SK-N-SH treated with all-trans-retinoic acid at 6 μM for 48 hours (cell line): Measurements from ENCODE around the gene CBFA2T2.

Source experiments
- ATAC-seq: fragments of 200-7000 bp; cut with Tn5 transposase; 3 replicates; pipeline ENCODE4 v1.9.1; 2020; ENCODE audit warnings: mild to moderate bottlenecking, moderate library complexity
- ARNTL ChIP-seq: fragments of 450-650 bp; formaldehyde crosslinking; IDR thresholded peaks from 2 replicates; pipeline ENCODE4 v1.5.0; 2020; ENCODE audit warnings: low read depth, mild to moderate bottlenecking, moderate library complexity, borderline replicate concordance
- BACH2 ChIP-seq: fragments of 250-450 bp; sonication (Bioruptor Pico); IDR thresholded peaks from 2 replicates; pipeline ENCODE4 v1.9.0; 2021; ENCODE audit warnings: mild to moderate bottlenecking, borderline replicate concordance
- CREB5 ChIP-seq: fragments of 250-450 bp; sonication (Bioruptor Pico); IDR thresholded peaks from 2 replicates; pipeline ENCODE4 v1.5.1; 2020; ENCODE audit warnings: low read depth, mild to moderate bottlenecking, moderate library complexity
- CSDC2 ChIP-seq: fragments of 250-450 bp; sonication (Bioruptor Pico); IDR thresholded peaks from 2 replicates; pipeline ENCODE4 v1.5.0; 2020; ENCODE audit warnings: mild to moderate bottlenecking, moderate library complexity
- CSRNP3 ChIP-seq: fragments of 250-450 bp; sonication (Bioruptor Pico); IDR thresholded peaks from 2 replicates; pipeline ENCODE4 v1.5.1; 2021; ENCODE audit warnings: mild to moderate bottlenecking, moderate library complexity
- ESRRG ChIP-seq: fragments of 250-450 bp; sonication (Bioruptor Pico); IDR thresholded peaks from 2 replicates; pipeline ENCODE4 v1.6.1; 2021; ENCODE audit warnings: mild to moderate bottlenecking
- GLIS3 ChIP-seq: fragments of 250-450 bp; sonication (Bioruptor Pico); IDR thresholded peaks from 2 replicates; pipeline ENCODE4 v1.5.0; 2020; ENCODE audit warnings: mild to moderate bottlenecking, moderate library complexity
- ISL1 ChIP-seq: fragments of 250-450 bp; sonication (Bioruptor Pico); IDR thresholded peaks from 2 replicates; pipeline ENCODE4 v2.1.2; 2022; ENCODE audit warnings: mild to moderate bottlenecking, moderate library complexity
- OSR1 ChIP-seq: fragments of 250-450 bp; sonication (Bioruptor Pico); IDR thresholded peaks from 2 replicates; pipeline ENCODE4 v1.8.0; 2022; ENCODE audit warnings: moderate library complexity, mild to moderate bottlenecking, inconsistent platforms
- PATZ1 ChIP-seq: fragments of 250-450 bp; sonication (Bioruptor Pico); IDR thresholded peaks from 2 replicates; pipeline ENCODE4 v1.8.0; 2020; ENCODE audit warnings: mild to moderate bottlenecking, moderate library complexity, borderline replicate concordance
- PPARA ChIP-seq: fragments of 250-450 bp; sonication (Bioruptor Pico); IDR thresholded peaks from 2 replicates; pipeline ENCODE4 v1.5.0; 2020; ENCODE audit warnings: mild to moderate bottlenecking, borderline replicate concordance
- RARB ChIP-seq: fragments of 250-450 bp; sonication (Bioruptor Pico); IDR thresholded peaks from 2 replicates; pipeline ENCODE4 v1.8.0; 2021; ENCODE audit warnings: mild to moderate bottlenecking, moderate library complexity
- SNAI2 ChIP-seq: fragments of 250-450 bp; sonication (Bioruptor Pico); IDR thresholded peaks from 2 replicates; pipeline ENCODE4 v1.5.0; 2020; ENCODE audit warnings: mild to moderate bottlenecking, moderate library complexity
- TCF4 ChIP-seq: fragments of 250-450 bp; sonication (Bioruptor Pico); IDR thresholded peaks from 2 replicates; pipeline ENCODE4 v1.8.0; 2021; ENCODE audit warnings: mild to moderate bottlenecking, moderate library complexity, borderline replicate concordance
- TOX ChIP-seq: fragments of 250-450 bp; sonication (Bioruptor Pico); IDR thresholded peaks from 2 replicates; pipeline ENCODE4 v1.8.0; 2021; ENCODE audit warnings: mild to moderate bottlenecking, moderate library complexity, borderline replicate concordance
- ZFP3 ChIP-seq: fragments of 250-450 bp; sonication (Bioruptor Pico); IDR thresholded peaks from 2 replicates; pipeline ENCODE4 v1.5.0; 2020; ENCODE audit warnings: mild to moderate bottlenecking, moderate library complexity
- ZFP30 ChIP-seq: fragments of 450-650 bp; formaldehyde crosslinking; IDR thresholded peaks from 2 replicates; pipeline ENCODE4 v1.5.0; 2022; ENCODE audit warnings: mild to moderate bottlenecking, moderate library complexity
- ZNF565 ChIP-seq: fragments of 450-650 bp; formaldehyde crosslinking; conservative IDR thresholded peaks from 2 replicates; pipeline ENCODE4 v1.5.0; 2020; ENCODE audit warnings: low read depth, mild to moderate bottlenecking, moderate library complexity
- ZNF70 ChIP-seq: fragments of 450-650 bp; formaldehyde crosslinking; IDR thresholded peaks from 2 replicates; pipeline ENCODE4 v1.5.0; 2020; ENCODE audit warnings: mild to moderate bottlenecking, moderate library complexity

CBFA2T2 gene

GRCh38 chr20:33635341-33635740, 145.4 kb downstream of the CBFA2T2 start:
- no peak for ATAC-seq
- TF ChIP-seq PPARA (CRISPR knock-in tag) (no peak), ZNF565 (CRISPR knock-in tag) (no peak), ZNF70 (CRISPR knock-in tag) (no peak)

GRCh38 chr20:33636776-33637175, 146.9 kb downstream of the CBFA2T2 start:
- ATAC-seq: no peak
- no peak for TF ChIP-seq GLIS3 (CRISPR knock-in tag)
- TF ChIP-seq SNAI2: no peak
- no peak for TF ChIP-seq CSDC2

GRCh38 chr20:33640287-33640686, 150.4 kb downstream of the CBFA2T2 start:
- no peak for TF ChIP-seq CSRNP3
- TF ChIP-seq ESRRG (CRISPR knock-in tag): no peak
- no peak for TF ChIP-seq GLIS3 (CRISPR knock-in tag)
- TF ChIP-seq ARNTL (CRISPR knock-in tag): no peak
- no peak for TF ChIP-seq BACH2 (CRISPR knock-in tag)
- no peak for TF ChIP-seq ZNF565 (CRISPR knock-in tag)
- TF ChIP-seq PPARA (CRISPR knock-in tag): no peak
- no peak for TF ChIP-seq TOX (CRISPR knock-in tag)
- TF ChIP-seq OSR1 (CRISPR knock-in tag): no peak
- no peak for TF ChIP-seq SNAI2
- no peak for TF ChIP-seq ISL1 (CRISPR knock-in tag)
- no peak for TF ChIP-seq TCF4 (CRISPR knock-in tag)
- TF ChIP-seq ZFP30 (CRISPR knock-in tag): no peak
- ATAC-seq: no peak

- ATAC-seq: no peak
- no peak for TF ChIP-seq PPARA (CRISPR knock-in tag)
- TF ChIP-seq OSR1 (CRISPR knock-in tag): no peak
Measured at GRCh38 chr20:33644313-33645071, 154.6 kb downstream of the CBFA2T2 start.

GRCh38 chr20:33645072-33645358, 155.1 kb downstream of the CBFA2T2 start:
- no peak for ATAC-seq
- TF ChIP-seq SNAI2: no peak
- TF ChIP-seq, all 23 proteins: peak for 0

- ATAC-seq: no peak
- TF ChIP-seq PATZ1 (CRISPR knock-in tag) (no peak), TOX (CRISPR knock-in tag) (no peak), TCF4 (CRISPR knock-in tag) (no peak), CSDC2 (no peak), ESRRG (CRISPR knock-in tag) (no peak), ZFP30 (CRISPR knock-in tag) (no peak), ARNTL (CRISPR knock-in tag) (no peak), BACH2 (CRISPR knock-in tag) (no peak), RARB (CRISPR knock-in tag) (no peak), PPARA (CRISPR knock-in tag) (no peak), ZNF70 (CRISPR knock-in tag) (no peak), ISL1 (CRISPR knock-in tag) (no peak), ZNF565 (CRISPR knock-in tag) (no peak), CREB5 (no peak), ZFP3 (CRISPR knock-in tag) (no peak), CSRNP3 (no peak), SNAI2 (no peak), OSR1 (CRISPR knock-in tag) (no peak)
Measured at GRCh38 chr20:33645396-33645795, 155.5 kb downstream of the CBFA2T2 start.
